ENCODE results near the gene KAZN. TPM values are rescaled to one million over a fixed set of nuclear protein-coding genes. Genes with fewer than 3 reads are reported as not detected.

Gene KAZN
- polyA plus RNA-seq, 1 donor (not counting 4 experiments of a cell fraction or from before 2014, with no cell fraction given) = 5.9 TPM

GRCh38 chr1:14617791-14618190, 19.3 kb downstream of the KAZN start:
- Histone ChIP-seq H3K4me2 (ENCODE audit: control insufficient read depth, extremely low read depth, insufficient read depth, low read depth, low read length) (no peak overlapping the region), H4K20me1 (ENCODE audit: control insufficient read depth, extremely low read depth, insufficient read depth, low read length) (no peaks in the 10 kb centered on the region), H2AFZ (ENCODE audit: control insufficient read depth, low read length) (no peak overlapping the region), H3K4me1 (ENCODE audit: control insufficient read depth, extremely low read depth, insufficient read depth, low read length) (no peaks in the 10 kb centered on the region), H3K36me3 (ENCODE audit: control insufficient read depth in 2 of 2, extremely low read depth in 1 of 2, insufficient read depth in 2 of 2, low read length in 2 of 2) (no peaks in the 10 kb centered on the region), H3K9me3 (ENCODE audit: control insufficient read depth, low read depth, low read length) (no peaks in the 10 kb centered on the region), H3K27me3 (ENCODE audit: control insufficient read depth, extremely low read depth, insufficient read depth, low read length) (peaks cover 5% of the 10 kb centered on the region), H3K27ac (ENCODE audit: control insufficient read depth, insufficient read depth, low read length) (no peak overlapping the region), H3K79me2 (ENCODE audit: control insufficient read depth, insufficient read depth, low read length) (no peaks in the 10 kb centered on the region), H3K9ac (ENCODE audit: control insufficient read depth, extremely low read depth, insufficient read depth, low read length) (no peak overlapping the region), H3K4me3 (ENCODE audit: control insufficient read depth in 2 of 3, extremely low read depth in 1 of 3, insufficient read depth in 2 of 3, low read depth in 1 of 3, low read length in 3 of 3) (no peak overlapping the region), H3K9me1 (ENCODE audit: control insufficient read depth, extremely low read depth, insufficient read depth, low read length) (no peaks in the 10 kb centered on the region)
- FAIRE-seq = no peak
- TF ChIP-seq, protein P1, sequence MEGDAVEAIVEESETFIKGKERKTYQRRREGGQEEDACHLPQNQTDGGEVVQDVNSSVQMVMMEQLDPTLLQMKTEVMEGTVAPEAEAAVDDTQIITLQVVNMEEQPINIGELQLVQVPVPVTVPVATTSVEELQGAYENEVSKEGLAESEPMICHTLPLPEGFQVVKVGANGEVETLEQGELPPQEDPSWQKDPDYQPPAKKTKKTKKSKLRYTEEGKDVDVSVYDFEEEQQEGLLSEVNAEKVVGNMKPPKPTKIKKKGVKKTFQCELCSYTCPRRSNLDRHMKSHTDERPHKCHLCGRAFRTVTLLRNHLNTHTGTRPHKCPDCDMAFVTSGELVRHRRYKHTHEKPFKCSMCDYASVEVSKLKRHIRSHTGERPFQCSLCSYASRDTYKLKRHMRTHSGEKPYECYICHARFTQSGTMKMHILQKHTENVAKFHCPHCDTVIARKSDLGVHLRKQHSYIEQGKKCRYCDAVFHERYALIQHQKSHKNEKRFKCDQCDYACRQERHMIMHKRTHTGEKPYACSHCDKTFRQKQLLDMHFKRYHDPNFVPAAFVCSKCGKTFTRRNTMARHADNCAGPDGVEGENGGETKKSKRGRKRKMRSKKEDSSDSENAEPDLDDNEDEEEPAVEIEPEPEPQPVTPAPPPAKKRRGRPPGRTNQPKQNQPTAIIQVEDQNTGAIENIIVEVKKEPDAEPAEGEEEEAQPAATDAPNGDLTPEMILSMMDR (optimal IDR thresholded peaks at IDR 0.05 in 1 of 3, IDR thresholded peaks at IDR 0.05 in 1 of 3, conservative IDR thresholded peaks at IDR 0.05 in 1 of 3; ENCODE audit: extremely low read depth in 1 of 3, insufficient read depth in 2 of 3, low read length in 3 of 3) = no peak
- TF ChIP-seq EZH2 (IDR thresholded peaks at IDR 0.05; ENCODE audit: low read length) = no peak
- DNase-seq (ENCODE audit: low read depth, low spot score) = no peak
- dilution Hi-C loops (cut with MboI; ENCODE audit: extremely low pct_ligation_motif_present, low sequenced_read_pairs) = no loop called here

GRCh38 chr1:14620941-14621340, 22.5 kb downstream of the KAZN start:
- Histone ChIP-seq H3K4me1 (ENCODE audit: control insufficient read depth, extremely low read depth, insufficient read depth, low read length) (no peaks in the 10 kb centered on the region), H3K27me3 (ENCODE audit: control insufficient read depth, extremely low read depth, insufficient read depth, low read length) (peaks cover 5% of the 10 kb centered on the region), H3K4me3 (ENCODE audit: control insufficient read depth in 2 of 3, extremely low read depth in 1 of 3, insufficient read depth in 2 of 3, low read depth in 1 of 3, low read length in 3 of 3) (no peak overlapping the region), H3K9ac (ENCODE audit: control insufficient read depth, extremely low read depth, insufficient read depth, low read length) (no peak overlapping the region), H4K20me1 (ENCODE audit: control insufficient read depth, extremely low read depth, insufficient read depth, low read length) (no peaks in the 10 kb centered on the region), H2AFZ (ENCODE audit: control insufficient read depth, low read length) (no peak overlapping the region), H3K4me2 (ENCODE audit: control insufficient read depth, extremely low read depth, insufficient read depth, low read depth, low read length) (no peak overlapping the region), H3K27ac (ENCODE audit: control insufficient read depth, insufficient read depth, low read length) (no peak overlapping the region), H3K36me3 (ENCODE audit: control insufficient read depth in 2 of 2, extremely low read depth in 1 of 2, insufficient read depth in 2 of 2, low read length in 2 of 2) (no peaks in the 10 kb centered on the region), H3K9me3 (ENCODE audit: control insufficient read depth, low read depth, low read length) (no peaks in the 10 kb centered on the region), H3K9me1 (ENCODE audit: control insufficient read depth, extremely low read depth, insufficient read depth, low read length) (no peaks in the 10 kb centered on the region), H3K79me2 (ENCODE audit: control insufficient read depth, insufficient read depth, low read length) (no peaks in the 10 kb centered on the region)
- dilution Hi-C loops (cut with MboI; ENCODE audit: extremely low pct_ligation_motif_present, low sequenced_read_pairs) = no loop called here
- no peak for TF ChIP-seq EZH2 (IDR thresholded peaks at IDR 0.05; ENCODE audit: low read length)
- TF ChIP-seq, protein P1 (optimal IDR thresholded peaks at IDR 0.05 in 1 of 3, IDR thresholded peaks at IDR 0.05 in 1 of 3, conservative IDR thresholded peaks at IDR 0.05 in 1 of 3; ENCODE audit: extremely low read depth in 1 of 3, insufficient read depth in 2 of 3, low read length in 3 of 3) = no peak
- FAIRE-seq (no peak), DNase-seq (ENCODE audit: low read depth, low spot score) (no peak)
